ENCODE measurements around the gene ARHGAP11A. TPM values are rescaled to one million over a fixed set of nuclear protein-coding genes. Genes with fewer than 3 reads are reported as not detected.

The ARHGAP11A gene
- total RNA-seq, 1 donor from 2014 or later = 96.0 TPM

DNA sequence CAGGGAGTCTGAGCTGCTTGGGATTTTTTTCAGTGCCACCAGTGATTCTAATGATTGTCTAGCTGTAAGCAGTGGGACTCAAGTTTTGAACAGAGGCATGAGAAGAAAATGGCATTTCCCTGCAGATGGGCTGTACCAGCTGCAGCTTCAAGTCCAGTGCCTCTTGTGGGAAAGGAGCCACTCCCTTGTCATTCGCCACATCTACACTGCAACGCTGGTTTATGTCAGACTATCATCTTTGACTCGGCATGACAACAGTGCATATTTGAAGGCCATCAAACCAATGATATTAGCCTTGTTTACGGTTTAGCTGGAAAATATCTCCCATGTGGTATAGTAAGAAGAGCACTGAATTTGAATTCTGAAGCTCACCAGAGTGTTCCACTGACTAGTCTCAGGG is 48.4 kb downstream of the ARHGAP11A start:
- Mint-ChIP-seq H3K27ac (ENCODE audit: unreplicated experiment) (no peak overlapping the region), H3K9me3 (no peaks in the 10 kb centered on the region), H3K27me3 (ENCODE audit: low read depth) (no peaks in the 10 kb centered on the region), H3K4me1 (no peaks in the 10 kb centered on the region), H3K4me3 (no peak overlapping the region), H3K36me3 (ENCODE audit: low read depth) (no peaks in the 10 kb centered on the region)
- TF ChIP-seq, protein P1, sequence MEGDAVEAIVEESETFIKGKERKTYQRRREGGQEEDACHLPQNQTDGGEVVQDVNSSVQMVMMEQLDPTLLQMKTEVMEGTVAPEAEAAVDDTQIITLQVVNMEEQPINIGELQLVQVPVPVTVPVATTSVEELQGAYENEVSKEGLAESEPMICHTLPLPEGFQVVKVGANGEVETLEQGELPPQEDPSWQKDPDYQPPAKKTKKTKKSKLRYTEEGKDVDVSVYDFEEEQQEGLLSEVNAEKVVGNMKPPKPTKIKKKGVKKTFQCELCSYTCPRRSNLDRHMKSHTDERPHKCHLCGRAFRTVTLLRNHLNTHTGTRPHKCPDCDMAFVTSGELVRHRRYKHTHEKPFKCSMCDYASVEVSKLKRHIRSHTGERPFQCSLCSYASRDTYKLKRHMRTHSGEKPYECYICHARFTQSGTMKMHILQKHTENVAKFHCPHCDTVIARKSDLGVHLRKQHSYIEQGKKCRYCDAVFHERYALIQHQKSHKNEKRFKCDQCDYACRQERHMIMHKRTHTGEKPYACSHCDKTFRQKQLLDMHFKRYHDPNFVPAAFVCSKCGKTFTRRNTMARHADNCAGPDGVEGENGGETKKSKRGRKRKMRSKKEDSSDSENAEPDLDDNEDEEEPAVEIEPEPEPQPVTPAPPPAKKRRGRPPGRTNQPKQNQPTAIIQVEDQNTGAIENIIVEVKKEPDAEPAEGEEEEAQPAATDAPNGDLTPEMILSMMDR (conservative IDR thresholded peaks at IDR 0.05) = no peak
- no peak for DNase-seq (ENCODE audit: low read depth, low spot score)

DNA sequence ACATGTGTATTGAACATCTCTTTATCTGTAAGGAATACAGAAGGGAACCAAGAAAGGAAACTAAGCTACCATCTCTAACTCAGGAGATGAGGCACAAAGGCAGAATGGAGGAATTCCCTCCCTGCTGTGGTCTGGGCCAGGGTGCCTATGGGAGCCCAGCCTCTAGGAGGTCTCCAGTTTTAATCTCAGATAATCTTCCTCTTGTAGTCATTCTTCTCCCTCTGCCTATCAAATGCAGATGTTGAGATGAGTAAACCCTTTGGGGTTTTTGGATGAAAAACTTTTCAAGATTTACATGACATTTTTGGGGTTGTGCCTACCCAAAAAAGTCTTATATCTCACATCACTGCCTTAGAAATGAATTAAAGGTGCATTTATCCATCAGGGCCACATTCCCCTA is 49.5 kb downstream of the ARHGAP11A start:
- H3K27ac Mint-ChIP-seq (ENCODE audit: unreplicated experiment) = no peak overlapping the region
- H3K27me3 Mint-ChIP-seq (ENCODE audit: low read depth) = no peaks in the 10 kb centered on the region
- H3K9me3 Mint-ChIP-seq = no peaks in the 10 kb centered on the region
- TF ChIP-seq, protein P1 (conservative IDR thresholded peaks at IDR 0.05) = no peak
- H3K36me3 Mint-ChIP-seq (ENCODE audit: low read depth) = no peaks in the 10 kb centered on the region
- no peak for DNase-seq (ENCODE audit: low read depth, low spot score)
- peaks cover 10% of the 10 kb centered on the region for H3K4me1 Mint-ChIP-seq
- no peak overlapping the region for H3K4me3 Mint-ChIP-seq

DNA sequence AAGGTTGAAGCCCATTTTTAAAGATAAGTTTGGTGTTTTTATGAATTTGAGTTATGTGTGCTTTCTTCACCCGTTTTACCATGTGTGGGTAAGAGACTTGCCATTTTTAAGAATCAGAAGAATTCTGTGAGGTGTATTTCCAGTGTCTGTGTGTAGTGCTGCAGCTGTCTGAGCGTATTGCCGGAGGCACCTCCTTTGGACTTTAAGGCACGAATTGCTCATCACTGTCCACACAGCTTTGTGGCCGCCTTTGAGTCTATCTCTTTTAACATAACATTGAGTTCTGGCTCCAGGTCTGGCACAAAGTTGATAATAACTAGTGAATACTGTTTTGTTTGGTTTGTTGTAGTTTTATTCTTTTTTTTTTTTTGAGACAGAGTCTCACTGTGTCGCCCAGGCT is 52.0 kb downstream of the ARHGAP11A start:
- TF ChIP-seq, protein P1 (conservative IDR thresholded peaks at IDR 0.05) = no peak
- Mint-ChIP-seq H3K27ac (ENCODE audit: unreplicated experiment) (no peak overlapping the region), H3K27me3 (ENCODE audit: low read depth) (no peaks in the 10 kb centered on the region), H3K36me3 (ENCODE audit: low read depth) (no peaks in the 10 kb centered on the region), H3K9me3 (no peaks in the 10 kb centered on the region), H3K4me3 (no peak overlapping the region), H3K4me1 (peaks cover 28% of the 10 kb centered on the region)
- DNase-seq (ENCODE audit: low read depth, low spot score) = no peak

DNA sequence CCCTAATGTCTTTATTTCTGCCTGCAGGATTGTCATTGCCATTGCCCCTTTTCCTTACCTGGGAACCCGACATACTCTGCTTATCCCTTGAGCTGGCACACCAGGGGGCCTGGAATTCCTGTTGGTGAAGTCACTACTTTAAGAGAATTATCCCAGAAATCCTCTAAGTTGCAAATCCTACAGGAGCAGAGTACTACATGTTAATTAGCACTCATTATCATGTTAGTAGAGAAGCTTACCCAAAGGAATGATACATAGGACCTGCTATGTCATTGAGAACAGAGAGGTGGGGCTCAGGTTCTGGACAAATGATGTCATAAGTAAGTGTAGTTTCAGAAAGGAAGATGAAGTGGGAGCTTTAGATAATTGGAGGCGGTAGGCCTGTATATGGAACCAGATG is 53.6 kb downstream of the ARHGAP11A start:
- no peak overlapping the region for H3K27ac Mint-ChIP-seq (ENCODE audit: unreplicated experiment)
- H3K27me3 Mint-ChIP-seq (ENCODE audit: low read depth) = no peaks in the 10 kb centered on the region
- no peak for DNase-seq (ENCODE audit: low read depth, low spot score)
- TF ChIP-seq, protein P1 (conservative IDR thresholded peaks at IDR 0.05) = no peak
- H3K4me1 Mint-ChIP-seq = peaks cover 28% of the 10 kb centered on the region
- no peaks in the 10 kb centered on the region for H3K9me3 Mint-ChIP-seq
- no peaks in the 10 kb centered on the region for H3K36me3 Mint-ChIP-seq (ENCODE audit: low read depth)
- H3K4me3 Mint-ChIP-seq = no peak overlapping the region

DNA sequence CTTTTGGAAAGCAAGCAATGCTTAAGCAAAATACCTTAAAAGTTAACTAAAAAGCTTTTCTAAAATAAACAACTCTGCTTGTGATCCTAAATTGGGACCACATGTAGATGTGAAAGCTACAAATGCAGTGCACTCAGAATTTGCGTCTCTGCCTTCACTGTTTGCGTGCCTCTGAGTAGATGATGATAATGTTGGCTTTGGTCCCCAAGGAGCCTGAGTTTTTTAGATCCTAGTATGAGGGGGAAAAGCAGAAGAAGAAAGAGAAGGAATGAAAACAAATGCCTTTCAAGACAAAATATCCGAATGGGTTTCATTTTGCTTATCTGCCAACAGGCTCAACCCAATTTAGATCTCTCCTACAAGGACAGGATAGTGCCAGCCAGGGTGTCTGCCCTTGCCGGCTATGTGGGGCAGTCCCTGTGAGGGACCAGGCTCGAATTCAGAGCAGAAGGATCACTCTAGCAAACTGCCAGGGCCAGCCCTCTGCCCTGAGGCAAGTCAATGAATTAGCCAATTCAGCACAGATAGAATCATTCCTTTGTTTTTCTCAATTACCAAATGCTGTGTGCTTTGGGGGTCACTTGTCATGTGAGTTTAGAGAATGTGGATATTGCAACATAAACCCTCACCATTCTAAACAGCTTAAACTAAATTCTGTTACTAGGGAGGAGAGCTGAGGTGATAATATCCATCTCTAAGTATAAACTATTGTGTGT is 54.8 kb downstream of the ARHGAP11A start:
- Mint-ChIP-seq H3K36me3 (ENCODE audit: low read depth) (no peaks in the 10 kb centered on the region), H3K4me3 (peak overlapping the region; percentile 39), H3K4me1 (peaks cover 28% of the 10 kb centered on the region), H3K27me3 (ENCODE audit: low read depth) (no peaks in the 10 kb centered on the region), H3K9me3 (no peaks in the 10 kb centered on the region), H3K27ac (ENCODE audit: unreplicated experiment) (peak overlapping the region; percentile 69)
- TF ChIP-seq, protein P1 (conservative IDR thresholded peaks at IDR 0.05) = no peak
- peak; percentile 45 for DNase-seq (ENCODE audit: low read depth, low spot score)
